Trophoblast cell (in vitro differentiated cells and primary cell): ENCODE data around the gene PGAP3.

ENCODE experiments used
- DNase-seq, 2 donors: peaks; one replicate each; pipeline ENCODE4 v3.0.0-alpha.2; 2016
- H2AFZ ChIP-seq: 2 replicates; pipeline ENCODE4 v1.6.1; 2013; ENCODE audit warnings: low read length, moderate library complexity, mild to moderate bottlenecking; ENCODE audit not compliant: insufficient read depth, poor library complexity
- H2AK5ac ChIP-seq: 2 replicates; pipeline ENCODE4 v1.6.1; 2013; ENCODE audit warnings: mild to moderate bottlenecking, low read length
- H2BK120ac ChIP-seq: 2 replicates; pipeline ENCODE4 v1.6.1; 2013; ENCODE audit warnings: low read length, mild to moderate bottlenecking, moderate library complexity; ENCODE audit not compliant: insufficient read depth, poor library complexity
- H2BK12ac ChIP-seq: 2 replicates; pipeline ENCODE4 v1.6.1; 2013; ENCODE audit warnings: mild to moderate bottlenecking, low read length, moderate library complexity
- H2BK5ac ChIP-seq: 2 replicates; pipeline ENCODE4 v1.6.1; 2013; ENCODE audit warnings: low read length, low read depth, moderate library complexity, mild to moderate bottlenecking; ENCODE audit not compliant: poor library complexity
- H3K14ac ChIP-seq: 2 replicates; pipeline ENCODE4 v1.6.1; 2013; ENCODE audit warnings: mild to moderate bottlenecking, low read length
- H3K18ac ChIP-seq: 2 replicates; pipeline ENCODE4 v1.6.1; 2013; ENCODE audit warnings: mild to moderate bottlenecking, low read length
- H3K23ac ChIP-seq: 2 replicates; pipeline ENCODE4 v1.6.1; 2013; ENCODE audit warnings: low read length
- H3K27ac ChIP-seq: 2 replicates; pipeline ENCODE4 v1.5.1; 2013; ENCODE audit warnings: low read depth, mild to moderate bottlenecking, inconsistent platforms, low read length, moderate library complexity
- H3K27me3 ChIP-seq: 2 replicates; pipeline ENCODE4 v1.6.1; 2013; ENCODE audit warnings: inconsistent platforms, mild to moderate bottlenecking, low read length, moderate library complexity; ENCODE audit not compliant: insufficient read depth
- H3K36me3 ChIP-seq, 2 experiments: 1 replicate in 1 of 2; 2 replicates in 1 of 2; pipeline ENCODE4 v1.6.1; 2013; ENCODE audit warnings: low read length in 2 of 2, mild to moderate bottlenecking in 2 of 2, moderate library complexity in 1 of 2; ENCODE audit not compliant: insufficient read depth in 2 of 2, control insufficient read depth in 1 of 2
- H3K4ac ChIP-seq: 2 replicates; pipeline ENCODE4 v1.6.1; 2013; ENCODE audit warnings: low read depth, mild to moderate bottlenecking, low read length, moderate library complexity
- H3K4me1 ChIP-seq, 2 experiments: 1 replicate in 1 of 2; 2 replicates in 1 of 2; pipeline ENCODE4 v1.6.1; 2013; ENCODE audit warnings: low read length in 2 of 2, mild to moderate bottlenecking in 2 of 2, moderate library complexity in 1 of 2; ENCODE audit not compliant: insufficient read depth in 2 of 2, control insufficient read depth in 1 of 2
- H3K4me2 ChIP-seq: 2 replicates; pipeline ENCODE4 v1.6.1; 2013; ENCODE audit warnings: inconsistent platforms, mild to moderate bottlenecking, low read length, moderate library complexity
- H3K4me3 ChIP-seq: 2 replicates; pipeline ENCODE4 v1.5.1; 2013; ENCODE audit warnings: mild to moderate bottlenecking, low read depth, low read length, inconsistent platforms
- H3K79me1 ChIP-seq: one replicate; pipeline ENCODE4 v1.6.1; 2013; ENCODE audit warnings: low read length
- H3K79me2 ChIP-seq: 2 replicates; pipeline ENCODE4 v1.6.1; 2013; ENCODE audit warnings: low read length, mild to moderate bottlenecking; ENCODE audit not compliant: control insufficient read depth, insufficient read depth, poor library complexity
- H3K9ac ChIP-seq: 2 replicates; pipeline ENCODE4 v1.6.1; 2013; ENCODE audit warnings: mild to moderate bottlenecking, low read length
- H3K9me3 ChIP-seq: 2 replicates; pipeline ENCODE4 v1.6.1; 2013; ENCODE audit warnings: low read depth, mild to moderate bottlenecking, control low read depth, inconsistent platforms, low read length; ENCODE audit not compliant: insufficient read depth
- H4K12ac ChIP-seq: 2 replicates; pipeline ENCODE4 v1.6.1; 2013; ENCODE audit warnings: low read depth, mild to moderate bottlenecking, low read length, moderate library complexity
- H4K8ac ChIP-seq: 2 replicates; pipeline ENCODE4 v1.6.1; 2013; ENCODE audit warnings: low read depth, mild to moderate bottlenecking, low read length, moderate library complexity
- H4K91ac ChIP-seq: one replicate; pipeline ENCODE4 v1.6.1; 2013; ENCODE audit warnings: low read depth, mild to moderate bottlenecking, low read length, moderate library complexity
- WGBS: extraction: QIAGEN DNeasy Blood & Tissue Kit; methylation state at CpG from one replicate; pipeline ENCODE4 v1.1.7; 2013; ENCODE audit warnings: missing lambda C conversion rate; ENCODE audit not compliant: insufficient read length, insufficient coverage; ENCODE audit errors: extremely low coverage; 5-methylcytosine and 5-hydroxymethylcytosine counted together

PGAP3 gene

GRCh38 chr17:39703913-39704312 lies 16.1 kb upstream of the PGAP3 start:
- Histone ChIP-seq H3K27ac (no peak overlapping the region), H4K91ac (no peak overlapping the region), H3K4me2 (no peak overlapping the region), H3K9ac (no peak overlapping the region), H3K4me3 (no peak overlapping the region), H3K36me3 (peaks cover 16 to 18% of the 10 kb centered on the region in 2 experiments), H2BK5ac (no peak overlapping the region), H3K27me3 (no peaks in the 10 kb centered on the region), H3K14ac (no peak overlapping the region), H3K18ac (no peak overlapping the region), H2AK5ac (no peak overlapping the region), H2AFZ (no peak overlapping the region), H2BK120ac (no peak overlapping the region), H3K9me3 (peaks cover 3% of the 10 kb centered on the region), H4K8ac (no peak overlapping the region), H3K23ac (no peak overlapping the region), H3K79me1 (peaks cover 8% of the 10 kb centered on the region), H4K12ac (no peak overlapping the region), H3K79me2 (peaks cover 5% of the 10 kb centered on the region), H3K4ac (peak overlapping the region; percentile 30), H3K4me1 (peaks cover 7 to 21% of the 10 kb centered on the region in 2 experiments), H2BK12ac (no peak overlapping the region)
- WGBS, result no CpG with 5 or more reads among the region's 5 CpGs
- DNase-seq, result no peak

DNA sequence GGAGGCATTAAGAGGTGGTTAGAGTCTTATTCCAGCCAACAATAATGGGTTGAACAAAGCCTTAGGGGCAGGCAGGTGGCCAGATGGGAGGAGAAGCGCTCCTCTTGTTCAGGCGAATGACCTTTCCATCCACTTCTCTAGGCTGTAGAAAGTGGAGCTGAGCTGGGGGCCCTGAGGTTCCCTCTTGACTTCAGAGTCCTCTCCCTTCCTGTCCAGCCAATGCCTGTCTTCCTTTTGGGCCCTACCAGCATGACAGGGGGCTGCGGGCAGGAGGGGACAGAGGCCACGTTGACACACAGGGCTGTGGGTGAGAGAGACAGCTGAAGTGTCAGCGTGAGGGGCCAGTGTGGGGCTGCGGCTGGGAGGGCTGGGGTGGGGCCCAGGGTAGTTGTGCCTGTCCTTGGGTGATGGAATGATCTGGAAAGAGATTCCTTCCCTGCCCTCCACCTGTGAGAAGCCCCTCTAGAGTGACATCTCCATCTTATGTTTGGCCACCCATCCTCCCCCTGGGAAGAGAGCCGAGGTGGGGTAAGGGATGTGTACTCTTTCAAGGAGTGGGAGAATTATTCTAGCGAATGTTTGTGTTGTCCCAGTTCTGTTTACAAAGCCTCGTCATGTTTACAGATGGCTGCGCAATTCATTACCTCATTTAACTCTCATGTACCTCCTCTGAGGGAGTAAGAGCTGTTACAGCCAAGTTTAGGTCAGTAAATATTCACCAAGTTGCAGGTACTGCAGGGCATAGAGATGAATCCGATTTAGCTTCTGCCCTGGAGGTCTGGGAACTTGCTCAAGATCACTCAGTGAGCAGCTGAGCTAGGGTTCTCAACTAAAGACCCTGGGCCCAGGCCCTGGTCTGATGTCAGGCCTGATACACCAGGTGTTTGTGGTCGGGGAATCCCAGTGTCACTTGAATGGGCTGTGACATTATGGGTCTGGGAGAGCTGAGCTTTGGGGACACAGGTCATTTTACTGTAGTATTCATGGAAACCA lies 15.3 kb upstream of the PGAP3 start:
- H2AFZ ChIP-seq, result no peak overlapping the region
- no peak overlapping the region for H3K27ac ChIP-seq
- peaks cover 8% of the 10 kb centered on the region for H3K79me1 ChIP-seq
- DNase-seq, result peak; percentile 94 to 96
- H2BK120ac ChIP-seq, result no peak overlapping the region
- H3K14ac ChIP-seq, result no peak overlapping the region
- H3K4me3 ChIP-seq, result no peak overlapping the region
- H3K4me2 ChIP-seq, result no peak overlapping the region
- no peaks in the 10 kb centered on the region for H3K27me3 ChIP-seq
- H3K9ac ChIP-seq, result no peak overlapping the region
- peaks cover 7 to 21% of the 10 kb centered on the region in 2 experiments for H3K4me1 ChIP-seq
- H4K8ac ChIP-seq, result no peak overlapping the region
- H3K36me3 ChIP-seq, result peaks cover 10 to 11% of the 10 kb centered on the region in 2 experiments
- no CpG with 5 or more reads among the region's 12 CpGs for WGBS
- H3K79me2 ChIP-seq, result peaks cover 5% of the 10 kb centered on the region
- H2AK5ac ChIP-seq, result no peak overlapping the region
- no peak overlapping the region for H4K12ac ChIP-seq
- H3K4ac ChIP-seq, result no peak overlapping the region
- no peak overlapping the region for H2BK5ac ChIP-seq
- no peak overlapping the region for H3K18ac ChIP-seq
- H4K91ac ChIP-seq, result no peak overlapping the region
- peaks cover 3% of the 10 kb centered on the region for H3K9me3 ChIP-seq
- no peak overlapping the region for H3K23ac ChIP-seq
- no peak overlapping the region for H2BK12ac ChIP-seq

DNA sequence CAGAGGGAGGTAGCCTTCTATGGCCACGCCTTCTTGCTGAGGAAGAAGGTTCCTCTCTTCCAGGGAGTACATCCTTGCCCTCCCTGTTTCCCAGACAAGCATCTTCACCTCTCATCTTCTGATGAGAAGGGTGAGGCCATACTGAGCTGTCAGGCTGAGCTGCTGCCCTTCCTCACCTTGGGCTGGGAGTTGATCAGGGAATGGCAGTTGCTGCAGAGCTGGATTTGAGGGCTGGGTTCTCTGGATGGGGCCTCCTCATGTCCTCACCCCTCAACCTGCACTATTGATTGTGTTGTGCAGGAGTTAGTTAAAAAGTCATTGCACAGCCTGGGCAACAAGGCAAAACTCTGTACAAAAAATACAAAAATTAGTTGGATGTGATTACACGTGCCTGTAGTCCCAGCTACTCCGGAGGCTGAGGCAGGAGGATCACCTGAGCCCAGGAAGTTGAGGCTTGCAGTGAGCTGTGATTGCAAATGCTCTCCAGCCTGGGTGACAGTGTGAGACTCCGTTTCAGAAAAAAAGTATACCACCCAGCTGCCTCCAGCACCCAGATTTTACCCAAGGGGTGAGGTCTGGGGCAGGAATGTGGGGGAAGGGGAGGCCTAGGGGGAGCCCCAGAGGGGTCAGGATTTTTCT lies 14.0 kb upstream of the PGAP3 start:
- Histone ChIP-seq H2BK5ac (no peak overlapping the region), H3K4me1 (peaks cover 7 to 21% of the 10 kb centered on the region in 2 experiments), H4K12ac (no peak overlapping the region), H3K27me3 (no peaks in the 10 kb centered on the region), H3K79me2 (peaks cover 5% of the 10 kb centered on the region), H2BK12ac (no peak overlapping the region), H3K23ac (no peak overlapping the region), H3K4me3 (peak overlapping the region; percentile 38), H3K4ac (no peak overlapping the region), H3K4me2 (peak overlapping the region; percentile 89), H3K9me3 (peaks cover 3% of the 10 kb centered on the region), H3K36me3 (peaks cover 1 to 2% of the 10 kb centered on the region in 2 experiments), H2AK5ac (no peak overlapping the region), H2AFZ (no peak overlapping the region), H4K91ac (no peak overlapping the region), H2BK120ac (no peak overlapping the region), H3K79me1 (peaks cover 8% of the 10 kb centered on the region), H4K8ac (no peak overlapping the region), H3K27ac (no peak overlapping the region), H3K14ac (no peak overlapping the region), H3K18ac (no peak overlapping the region), H3K9ac (no peak overlapping the region)
- no CpG with 5 or more reads among the region's 4 CpGs for WGBS
- DNase-seq, result peak in 1 of 2 donors; percentile 49

GRCh38 chr17:39701012-39701783 lies 13.3 kb upstream of the PGAP3 start:
- H3K36me3 ChIP-seq, result no peaks in the 10 kb centered on the region
- H3K4me2 ChIP-seq, result peak overlapping the region; percentile 89
- peaks cover 8% of the 10 kb centered on the region for H3K79me1 ChIP-seq
- peak overlapping the region; percentile 34 for H3K4me3 ChIP-seq
- no peak overlapping the region for H4K12ac ChIP-seq
- H3K14ac ChIP-seq, result no peak overlapping the region
- no peak overlapping the region for H4K8ac ChIP-seq
- H3K9me3 ChIP-seq, result peaks cover 2% of the 10 kb centered on the region
- no peak overlapping the region for H3K23ac ChIP-seq
- H3K27ac ChIP-seq, result no peak overlapping the region
- no peak overlapping the region for H3K4ac ChIP-seq
- peaks cover 5% of the 10 kb centered on the region for H3K79me2 ChIP-seq
- H2AK5ac ChIP-seq, result no peak overlapping the region
- peaks cover 7 to 21% of the 10 kb centered on the region in 2 experiments for H3K4me1 ChIP-seq
- no peak overlapping the region for H4K91ac ChIP-seq
- no peak overlapping the region for H2AFZ ChIP-seq
- no peak overlapping the region for H3K18ac ChIP-seq
- no peak overlapping the region for H2BK120ac ChIP-seq
- H3K9ac ChIP-seq, result peak overlapping the region; percentile 13
- no CpG with 5 or more reads among the region's 10 CpGs for WGBS
- H2BK5ac ChIP-seq, result no peak overlapping the region
- DNase-seq, result no peak
- H2BK12ac ChIP-seq, result no peak overlapping the region
- no peaks in the 10 kb centered on the region for H3K27me3 ChIP-seq
